K562 (cell line): ENCODE measurements around the gene FADS1. TPM values are rescaled to one million over a fixed set of nuclear protein-coding genes. Genes with fewer than 3 reads are reported as not detected.

ENCODE experiments used
- ASH1L ChIP-seq: fragments of 450-650 bp; IDR thresholded peaks from 2 replicates; pipeline ENCODE4 v1.6.1; 2018; ENCODE audit warnings: borderline replicate concordance, mild to moderate bottlenecking, low read depth; ENCODE audit not compliant: partially characterized antibody
- CREB1 ChIP-seq, 2 experiments: sonication (generic) in 1 of 2; formaldehyde crosslinking in 1 of 2; IDR thresholded peaks; 2 replicates each; pipeline versions ENCODE4 v1.6.1 to v1.8.0; 2012 to 2022; ENCODE audit warnings: inconsistent platforms in 1 of 2, mild to moderate bottlenecking in 1 of 2, missing genetic modification reagents in 1 of 2, moderate library complexity in 1 of 2
- CXXC5 ChIP-seq: fragments of 250-450 bp; sonication (Bioruptor Pico); IDR thresholded peaks from 2 replicates; pipeline ENCODE4 v1.8.0; 2022; ENCODE audit warnings: inconsistent platforms, mild to moderate bottlenecking, moderate library complexity
- HNRNPK ChIP-seq: fragments of 200-400 bp; formaldehyde crosslinking; IDR thresholded peaks from one replicate; pipeline ENCODE4 v1.6.1; 2018; ENCODE audit warnings: mild to moderate bottlenecking, low read depth, low read length; ENCODE audit not compliant: poor library complexity, severe bottlenecking
- KAT2B ChIP-seq: IDR thresholded peaks from one replicate; pipeline ENCODE4 v1.6.1; 2012; ENCODE audit warnings: low read depth, mild to moderate bottlenecking, control low read depth, inconsistent platforms, low read length, moderate library complexity
- MAZ ChIP-seq, 2 experiments: fragments of 450-650 bp in 1 of 2; sonication (generic) in 1 of 2; formaldehyde crosslinking; IDR thresholded peaks in 1 of 2; conservative IDR thresholded peaks in 1 of 2; 2 replicates each; pipeline versions ENCODE4 v1.4.0 to v1.5.0; 2020; ENCODE audit warnings: mild to moderate bottlenecking in 1 of 2, missing genetic modification reagents in 1 of 2
- MECOM ChIP-seq: fragments of 250-450 bp; sonication (Bioruptor Pico); IDR thresholded peaks from 2 replicates; pipeline ENCODE4 v1.8.0; 2022; ENCODE audit warnings: inconsistent platforms
- NEUROD1 ChIP-seq: fragments of 150-350 bp; IDR thresholded peaks from 2 replicates; pipeline ENCODE4 v1.6.1; 2014; ENCODE audit warnings: borderline replicate concordance, low read length, low read depth; ENCODE audit not compliant: partially characterized antibody
- NFIC ChIP-seq: fragments of 450-650 bp; IDR thresholded peaks from 2 replicates; pipeline ENCODE4 v1.6.1; 2017; ENCODE audit warnings: mild to moderate bottlenecking, inconsistent platforms
- POLR2AphosphoS5 ChIP-seq: IDR thresholded peaks from 2 replicates; pipeline ENCODE4 v1.6.1; 2011; ENCODE audit warnings: mild to moderate bottlenecking, low read depth, low read length, moderate library complexity; ENCODE audit not compliant: control insufficient read depth, insufficient read depth
- PTBP1 ChIP-seq: fragments of 200-400 bp; formaldehyde crosslinking; IDR thresholded peaks from 2 replicates; pipeline ENCODE4 v1.6.1; 2017; ENCODE audit warnings: low read depth, low read length
- SP1 ChIP-seq: sonication (generic); formaldehyde crosslinking; IDR thresholded peaks from 2 replicates; pipeline ENCODE4 v1.8.1; 2022; ENCODE audit warnings: mild to moderate bottlenecking, missing genetic modification reagents
- XRCC5 ChIP-seq: fragments of 200-400 bp; formaldehyde crosslinking; IDR thresholded peaks from 2 replicates; pipeline ENCODE4 v1.6.1; 2017; ENCODE audit warnings: low read depth, mild to moderate bottlenecking, low read length
- ZBTB8A ChIP-seq: fragments of 450-650 bp; IDR thresholded peaks from 2 replicates; pipeline ENCODE4 v1.6.1; 2018; ENCODE audit warnings: mild to moderate bottlenecking, moderate library complexity; ENCODE audit not compliant: partially characterized antibody
- ZNF584 ChIP-seq: fragments of 200-800 bp; sonication (Bioruptor generic); IDR thresholded peaks from 2 replicates; pipeline ENCODE4 v1.6.1; 2016; ENCODE audit warnings: low read depth, mild to moderate bottlenecking, missing genetic modification characterization, missing compliant biosample characterization
- ZNF589 ChIP-seq: fragments of 200-800 bp; sonication (Bioruptor generic); IDR thresholded peaks from 2 replicates; pipeline ENCODE4 v1.6.1; 2016; ENCODE audit warnings: low read depth, missing genetic modification characterization, missing compliant biosample characterization
- polyA plus RNA-seq, 8 experiments: library from polyadenylated mRNA; depleted of rRNA in 4 of 8; stranded (reverse) in 5 of 8; unstranded in 3 of 8; fragments of >200 nt; fragmentation: Nextera tagmentation in 2 of 8; fragmentation: Illumina TruSeq in 1 of 8; extraction: Ambion mirVana in 2 of 8; extraction: Trizol in 1 of 8; gene quantifications; 2 replicates each; pipeline versions ENCODE4 v1.2.1 to v1.2.3, GENCODE V29; 2011 to 2014; ENCODE audit warnings: inconsistent platforms in 1 of 8, missing spikeins in 1 of 8
- total RNA-seq, 7 experiments: library from RNA; depleted of rRNA in 6 of 7; stranded (reverse); fragments of >200 nt in 6 of 7; fragmentation: Illumina TruSeq in 2 of 7; extraction: Trizol in 2 of 7; gene quantifications; 2 replicates each; pipeline versions ENCODE4 v1.2.1 to v1.2.3, GENCODE V29; 2011 to 2021; ENCODE audit warnings: low replicate concordance in 1 of 7
- TF ChIP-seq, protein P1 (sequence below): fragments of 250-450 bp; sonication (Bioruptor Pico); IDR thresholded peaks from 2 replicates; pipeline ENCODE4 v1.8.0; 2021; ENCODE audit warnings: borderline replicate concordance, mild to moderate bottlenecking, moderate library complexity; ENCODE audit not compliant: poor library complexity, severe bottlenecking
- TF ChIP-seq, protein P2 (sequence below): fragments of 450-650 bp; formaldehyde crosslinking; IDR thresholded peaks from 2 replicates; pipeline ENCODE4 v1.4.0; 2020; ENCODE audit warnings: mild to moderate bottlenecking
- TF ChIP-seq, protein P3 (sequence below): sonication (generic); formaldehyde crosslinking; IDR thresholded peaks from 2 replicates; pipeline ENCODE4 v1.8.0; 2022; ENCODE audit warnings: mild to moderate bottlenecking, missing genetic modification reagents
- TF ChIP-seq, protein P4 (sequence below): IDR thresholded peaks from 3 replicates; pipeline ENCODE4 v1.6.1; 2011; ENCODE audit warnings: borderline replicate concordance, mild to moderate bottlenecking; ENCODE audit not compliant: insufficient read length, insufficient read depth

FADS1 gene
- total and polyA plus RNA-seq, 9 of the 15 experiments (the other 6 are each of a cell fraction or from before 2014, with no cell fraction given), result 110 to 864 (median 364) TPM

DNA sequence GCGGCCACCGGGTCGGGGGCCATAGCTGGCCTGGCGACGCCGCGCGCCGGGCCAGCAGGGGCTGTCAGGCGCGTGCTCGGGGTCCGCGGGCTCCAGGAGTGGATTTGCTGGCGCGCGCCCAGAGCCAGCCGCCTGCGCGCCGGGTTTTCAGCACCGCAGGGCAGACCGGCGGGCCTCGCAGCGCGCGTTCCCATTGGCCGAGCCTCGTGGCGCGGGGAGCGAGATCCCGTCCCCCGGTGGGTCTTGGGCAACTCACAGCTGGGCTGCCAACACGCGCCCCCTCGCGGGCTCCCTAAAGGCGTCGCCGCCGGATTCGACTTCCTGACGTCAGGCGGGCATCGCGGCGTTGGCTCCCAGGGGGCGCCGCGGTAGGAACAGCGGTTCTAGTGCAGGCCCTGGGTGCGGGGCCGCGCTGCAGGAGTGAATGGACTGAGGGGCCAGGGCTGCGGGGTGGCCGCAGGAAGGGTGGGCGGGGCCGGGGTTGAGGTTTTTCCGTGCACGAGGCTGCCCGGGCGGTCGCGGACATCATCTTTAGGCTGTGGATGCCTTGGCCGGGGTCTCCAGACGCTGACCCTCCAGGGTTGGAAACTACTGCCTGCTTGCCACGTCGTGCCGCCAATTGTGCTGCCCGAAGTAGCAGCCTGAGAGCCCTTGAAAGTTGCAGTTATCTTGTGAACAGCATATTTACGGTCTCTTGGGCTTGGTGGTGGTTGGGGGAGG, at the start of gene FADS1 (continued):
- TF ChIP-seq XRCC5, result peak; percentile 82; the same call in 1 of the 2 replicates
- TF ChIP-seq ZBTB8A, result no peak
- no peak; the same call in 1 of the 2 replicates for TF ChIP-seq SP1 (CRISPR knock-in tag)
- peak; percentile 85 for TF ChIP-seq NEUROD1
- TF ChIP-seq CREB1 (IDR thresholded peaks at IDR 0.05), result peak; percentile 78
- peak; percentile 92 for TF ChIP-seq CREB1 (CRISPR knock-in tag; IDR thresholded peaks at IDR 0.05)
- TF ChIP-seq MAZ (CRISPR knock-in tag; conservative IDR thresholded peaks at IDR 0.05 in 1 of 2, IDR thresholded peaks at IDR 0.05 in 1 of 2), result peak; percentile 89 to 93
- TF ChIP-seq POLR2AphosphoS5, result peak; percentile 53; the same call in 1 of the 2 replicates
- peak; percentile 93 for TF ChIP-seq CXXC5 (CRISPR knock-in tag)
- no peak for TF ChIP-seq MECOM (CRISPR knock-in tag)
- no peak for TF ChIP-seq ZNF584 (CRISPR knock-in tag)
- TF ChIP-seq, protein P1, sequence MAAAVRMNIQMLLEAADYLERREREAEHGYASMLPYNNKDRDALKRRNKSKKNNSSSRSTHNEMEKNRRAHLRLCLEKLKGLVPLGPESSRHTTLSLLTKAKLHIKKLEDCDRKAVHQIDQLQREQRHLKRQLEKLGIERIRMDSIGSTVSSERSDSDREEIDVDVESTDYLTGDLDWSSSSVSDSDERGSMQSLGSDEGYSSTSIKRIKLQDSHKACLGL, result no peak
- TF ChIP-seq, protein P2, sequence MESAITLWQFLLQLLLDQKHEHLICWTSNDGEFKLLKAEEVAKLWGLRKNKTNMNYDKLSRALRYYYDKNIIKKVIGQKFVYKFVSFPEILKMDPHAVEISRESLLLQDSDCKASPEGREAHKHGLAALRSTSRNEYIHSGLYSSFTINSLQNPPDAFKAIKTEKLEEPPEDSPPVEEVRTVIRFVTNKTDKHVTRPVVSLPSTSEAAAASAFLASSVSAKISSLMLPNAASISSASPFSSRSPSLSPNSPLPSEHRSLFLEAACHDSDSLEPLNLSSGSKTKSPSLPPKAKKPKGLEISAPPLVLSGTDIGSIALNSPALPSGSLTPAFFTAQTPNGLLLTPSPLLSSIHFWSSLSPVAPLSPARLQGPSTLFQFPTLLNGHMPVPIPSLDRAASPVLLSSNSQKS (CRISPR knock-in tag), result no peak
- peak; percentile 37 for TF ChIP-seq KAT2B
- TF ChIP-seq ASH1L, result no peak
- TF ChIP-seq PTBP1, result peak; percentile 59; the same call in 1 of the 2 replicates
- peak; percentile 96 for TF ChIP-seq HNRNPK
- TF ChIP-seq ZNF589, result peak; percentile 93
- TF ChIP-seq, protein P3, sequence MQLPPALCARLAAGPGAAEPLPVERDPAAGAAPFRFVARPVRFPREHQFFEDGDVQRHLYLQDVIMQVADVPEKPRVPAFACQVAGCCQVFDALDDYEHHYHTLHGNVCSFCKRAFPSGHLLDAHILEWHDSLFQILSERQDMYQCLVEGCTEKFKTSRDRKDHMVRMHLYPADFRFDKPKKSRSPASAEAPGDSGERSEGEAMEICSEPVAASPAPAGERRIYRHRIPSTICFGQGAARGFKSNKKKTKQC, result peak; percentile 6; the same call in 1 of the 2 replicates
- TF ChIP-seq NFIC, result peak; percentile 84
- TF ChIP-seq, protein P4, sequence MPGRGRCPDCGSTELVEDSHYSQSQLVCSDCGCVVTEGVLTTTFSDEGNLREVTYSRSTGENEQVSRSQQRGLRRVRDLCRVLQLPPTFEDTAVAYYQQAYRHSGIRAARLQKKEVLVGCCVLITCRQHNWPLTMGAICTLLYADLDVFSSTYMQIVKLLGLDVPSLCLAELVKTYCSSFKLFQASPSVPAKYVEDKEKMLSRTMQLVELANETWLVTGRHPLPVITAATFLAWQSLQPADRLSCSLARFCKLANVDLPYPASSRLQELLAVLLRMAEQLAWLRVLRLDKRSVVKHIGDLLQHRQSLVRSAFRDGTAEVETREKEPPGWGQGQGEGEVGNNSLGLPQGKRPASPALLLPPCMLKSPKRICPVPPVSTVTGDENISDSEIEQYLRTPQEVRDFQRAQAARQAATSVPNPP, result no peak
